Astrocyte (in vitro differentiated cells and primary cell): ENCODE results near the gene FANCF. TPM values are rescaled to one million over a fixed set of nuclear protein-coding genes. Genes with fewer than 3 reads are reported as not detected.

Experiments
- DNase-seq: peaks from one replicate; pipeline ENCODE4 v3.0.0-alpha.2; 2010; ENCODE audit warnings: low read depth
- FAIRE-seq: peaks from 2 replicates; lab custom pipeline; 2011; peaks lifted over from hg19 to GRCh38; lab: Jason Lieb, UNC
- H2AFZ ChIP-seq: 2 replicates; pipeline ENCODE4 v1.6.0; 2012; ENCODE audit warnings: low read depth, low read length, inconsistent platforms
- H3K27ac ChIP-seq: 2 replicates; pipeline ENCODE4 v1.5.1; 2011; ENCODE audit warnings: low read depth, low read length, inconsistent platforms
- H3K27me3 ChIP-seq: 2 replicates; pipeline ENCODE4 v1.6.0; 2011; ENCODE audit warnings: low read length, inconsistent platforms; ENCODE audit not compliant: insufficient read depth
- H3K36me3 ChIP-seq: 2 replicates; pipeline ENCODE4 v1.5.1; 2011; ENCODE audit warnings: low read length, inconsistent platforms; ENCODE audit not compliant: insufficient read depth
- H3K4me1 ChIP-seq: 2 replicates; pipeline ENCODE4 v1.5.1; 2011; ENCODE audit warnings: low read length, inconsistent platforms; ENCODE audit not compliant: insufficient read depth
- H3K4me2 ChIP-seq: 2 replicates; pipeline ENCODE4 v1.6.0; 2012; ENCODE audit warnings: low read length, inconsistent platforms
- H3K4me3 ChIP-seq: 2 replicates; pipeline ENCODE4 v1.5.1; 2011; ENCODE audit warnings: low read depth, mild to moderate bottlenecking, low read length, inconsistent platforms; ENCODE audit not compliant: insufficient read depth
- H3K79me2 ChIP-seq: 2 replicates; pipeline ENCODE4 v1.6.0; 2012; ENCODE audit warnings: mild to moderate bottlenecking, low read length, inconsistent platforms; ENCODE audit not compliant: insufficient read depth
- H3K9ac ChIP-seq: 2 replicates; pipeline ENCODE4 v1.6.0; 2012; ENCODE audit warnings: mild to moderate bottlenecking, low read length, inconsistent platforms
- H3K9me3 ChIP-seq: 2 replicates; pipeline ENCODE4 v1.5.1; 2012; ENCODE audit warnings: low read depth, mild to moderate bottlenecking, low read length, inconsistent platforms; ENCODE audit not compliant: insufficient read depth
- H4K20me1 ChIP-seq: 2 replicates; pipeline ENCODE4 v1.6.0; 2012; ENCODE audit warnings: low read length, inconsistent platforms; ENCODE audit not compliant: insufficient read depth
- H3K27ac Mint-ChIP-seq: one replicate; pipeline ENCODE4 v1.8.0; 2021; ENCODE audit warnings: mild to moderate bottlenecking, mixed read lengths; ENCODE audit not compliant: unreplicated experiment
- H3K27me3 Mint-ChIP-seq: one replicate; pipeline ENCODE4 v1.8.0; 2021; ENCODE audit warnings: low read depth, mixed read lengths; ENCODE audit not compliant: unreplicated experiment
- H3K36me3 Mint-ChIP-seq: one replicate; pipeline ENCODE4 v1.8.0; 2021; ENCODE audit warnings: low read depth, mixed read lengths; ENCODE audit not compliant: unreplicated experiment
- H3K4me1 Mint-ChIP-seq: one replicate; pipeline ENCODE4 v1.8.0; 2021; ENCODE audit warnings: low read depth, mixed read lengths; ENCODE audit not compliant: unreplicated experiment
- H3K4me3 Mint-ChIP-seq: one replicate; pipeline ENCODE4 v1.8.0; 2021; ENCODE audit warnings: mild to moderate bottlenecking, moderate library complexity, mixed read lengths; ENCODE audit not compliant: unreplicated experiment
- H3K9me3 Mint-ChIP-seq: one replicate; pipeline ENCODE4 v1.8.0; 2021; ENCODE audit warnings: mild to moderate bottlenecking, mixed read lengths; ENCODE audit not compliant: unreplicated experiment
- CTCF ChIP-seq: IDR thresholded peaks from 2 replicates; pipeline ENCODE4 v1.5.1; 2011; ENCODE audit warnings: low read depth, mild to moderate bottlenecking, inconsistent platforms, low read length, moderate library complexity; ENCODE audit not compliant: insufficient read depth
- EZH2 ChIP-seq: IDR thresholded peaks from 2 replicates; pipeline ENCODE4 v1.6.1; 2012; ENCODE audit warnings: mild to moderate bottlenecking, low read length, inconsistent platforms; ENCODE audit not compliant: insufficient read depth
- total RNA-seq: library from RNA; stranded (reverse); gene quantifications from 2 replicates; pipeline ENCODE4 v1.2.1, GENCODE V29; 2021

FANCF gene
- total RNA-seq, 1 donor from 2014 or later = 7.9 TPM

GRCh38 chr11:22617868-22618267 lies 7.8 kb downstream of the FANCF start:
- peaks cover 3% of the 10 kb centered on the region for H3K36me3 Mint-ChIP-seq
- no peaks in the 10 kb centered on the region for H3K4me1 ChIP-seq

DNA sequence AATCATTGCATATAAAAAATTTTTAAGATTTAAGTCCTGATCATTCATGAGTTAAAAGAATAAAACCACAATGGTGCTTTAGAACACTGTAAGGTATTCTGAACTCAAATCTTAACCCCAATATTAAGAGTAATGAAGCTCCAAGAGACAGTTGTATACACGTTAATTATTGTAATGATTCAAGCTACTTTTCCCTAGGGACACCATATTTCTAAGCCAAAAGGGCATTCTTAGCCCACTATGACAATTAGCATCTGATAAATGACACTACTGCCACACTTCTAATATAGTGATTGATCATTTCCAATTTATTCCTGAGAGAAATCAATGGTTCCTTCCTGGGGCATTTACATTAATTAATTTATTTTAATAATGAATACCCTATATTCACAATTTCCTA lies 21.7 kb downstream of the FANCF start:
- Histone ChIP-seq H4K20me1 (no peaks in the 10 kb centered on the region), H3K4me2 (no peak overlapping the region), H3K4me3 (no peak overlapping the region), H3K79me2 (no peaks in the 10 kb centered on the region), H3K27me3 (no peaks in the 10 kb centered on the region), H3K9me3 (no peaks in the 10 kb centered on the region), H3K4me1 (no peaks in the 10 kb centered on the region), H2AFZ (no peak overlapping the region), H3K36me3 (no peaks in the 10 kb centered on the region), H3K27ac (no peak overlapping the region), H3K9ac (no peak overlapping the region)
- no peaks in the 10 kb centered on the region for H3K9me3 Mint-ChIP-seq
- H3K4me1 Mint-ChIP-seq = no peaks in the 10 kb centered on the region
- no peak overlapping the region for H3K4me3 Mint-ChIP-seq
- TF ChIP-seq CTCF (no peak), EZH2 (no peak)
- no peak overlapping the region for H3K27ac Mint-ChIP-seq
- FAIRE-seq (no peak), DNase-seq (no peak)
- H3K27me3 Mint-ChIP-seq = no peaks in the 10 kb centered on the region
- H3K36me3 Mint-ChIP-seq = no peaks in the 10 kb centered on the region

More at GRCh38 chr11:22617868-22618267, 7.8 kb downstream of the FANCF start:
- Histone ChIP-seq H3K4me3 (no peak overlapping the region), H3K79me2 (no peaks in the 10 kb centered on the region), H3K27me3 (no peaks in the 10 kb centered on the region), H3K9ac (no peak overlapping the region), H4K20me1 (no peaks in the 10 kb centered on the region), H3K4me2 (no peak overlapping the region), H2AFZ (no peak overlapping the region), H3K36me3 (no peaks in the 10 kb centered on the region), H3K9me3 (no peaks in the 10 kb centered on the region), H3K27ac (no peak overlapping the region)
- no peak for DNase-seq
- H3K4me1 Mint-ChIP-seq = no peaks in the 10 kb centered on the region
- TF ChIP-seq EZH2 = no peak
- no peak for TF ChIP-seq CTCF
- H3K27ac Mint-ChIP-seq = no peak overlapping the region
- H3K4me3 Mint-ChIP-seq = no peak overlapping the region
- no peaks in the 10 kb centered on the region for H3K27me3 Mint-ChIP-seq
- peaks cover 4% of the 10 kb centered on the region for H3K9me3 Mint-ChIP-seq
- FAIRE-seq = no peak

GRCh38 chr11:22602504-22602903 lies 23.1 kb downstream of the FANCF start:
- no peak overlapping the region for H3K27ac ChIP-seq
- DNase-seq = no peak
- no peaks in the 10 kb centered on the region for H3K36me3 Mint-ChIP-seq
- H3K27me3 Mint-ChIP-seq = no peaks in the 10 kb centered on the region
- H3K4me1 Mint-ChIP-seq = no peaks in the 10 kb centered on the region
- no peak overlapping the region for H3K4me3 ChIP-seq
- H3K79me2 ChIP-seq = no peaks in the 10 kb centered on the region
- no peak overlapping the region for H3K4me2 ChIP-seq
- H3K4me3 Mint-ChIP-seq = no peak overlapping the region
- no peak overlapping the region for H3K27ac Mint-ChIP-seq
- TF ChIP-seq CTCF (no peak), EZH2 (no peak)
- no peaks in the 10 kb centered on the region for H3K9me3 Mint-ChIP-seq
- no peak overlapping the region for H3K9ac ChIP-seq
- FAIRE-seq = no peak
- H4K20me1 ChIP-seq = no peaks in the 10 kb centered on the region
- H2AFZ ChIP-seq = no peak overlapping the region
- H3K27me3 ChIP-seq = no peaks in the 10 kb centered on the region
- no peaks in the 10 kb centered on the region for H3K36me3 ChIP-seq
- no peaks in the 10 kb centered on the region for H3K9me3 ChIP-seq
- no peaks in the 10 kb centered on the region for H3K4me1 ChIP-seq
